Stimulated activated CD8-positive, alpha-beta memory T cell treated with anti-CD3 and anti-CD28 coated beads, Interleukin-15, amount 100 ng/mL, for 24 hours (primary cell): ENCODE measurements around the gene SCFD2.
"Not testable (repeated sequence)": the region's sequence is repeated elsewhere in the genome, so short reads cannot be mapped to it uniquely, and the experiment has no call there.

Experiments
- DNase-seq: peaks from one replicate; pipeline ENCODE4 v3.0.0-alpha.2; 2020; ENCODE audit warnings: low read depth

SCFD2 gene

DNA sequence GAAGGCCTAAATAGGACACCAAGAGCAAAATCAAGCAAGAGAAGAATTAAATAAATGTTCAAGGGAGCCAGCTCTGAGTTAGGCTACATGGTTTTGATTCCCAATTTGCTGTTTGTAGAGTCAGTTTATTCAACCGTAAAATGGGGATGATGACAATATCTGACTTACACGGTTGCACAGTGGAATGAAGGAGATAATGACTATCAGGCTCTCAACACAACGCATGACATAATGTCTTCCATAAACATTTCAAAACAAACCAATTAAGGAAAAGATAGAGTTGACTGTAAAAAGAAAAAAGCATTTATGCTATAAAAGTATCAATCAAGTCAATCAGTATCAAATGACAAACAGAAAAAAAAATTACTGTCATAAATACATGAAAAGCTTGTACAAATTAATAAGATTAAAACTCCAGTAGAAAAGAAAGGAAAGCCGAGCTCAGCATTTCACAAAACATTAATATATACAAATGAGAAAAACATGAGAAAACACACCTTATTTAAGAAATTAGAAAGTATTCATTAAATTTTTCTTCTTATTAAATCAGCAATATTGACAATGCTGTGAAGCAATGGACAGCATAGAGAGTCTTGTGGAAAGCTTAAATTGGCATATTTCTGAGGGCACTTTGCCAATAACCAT, 179.0 kb downstream of the SCFD2 start:
- no peak for DNase-seq

DNA sequence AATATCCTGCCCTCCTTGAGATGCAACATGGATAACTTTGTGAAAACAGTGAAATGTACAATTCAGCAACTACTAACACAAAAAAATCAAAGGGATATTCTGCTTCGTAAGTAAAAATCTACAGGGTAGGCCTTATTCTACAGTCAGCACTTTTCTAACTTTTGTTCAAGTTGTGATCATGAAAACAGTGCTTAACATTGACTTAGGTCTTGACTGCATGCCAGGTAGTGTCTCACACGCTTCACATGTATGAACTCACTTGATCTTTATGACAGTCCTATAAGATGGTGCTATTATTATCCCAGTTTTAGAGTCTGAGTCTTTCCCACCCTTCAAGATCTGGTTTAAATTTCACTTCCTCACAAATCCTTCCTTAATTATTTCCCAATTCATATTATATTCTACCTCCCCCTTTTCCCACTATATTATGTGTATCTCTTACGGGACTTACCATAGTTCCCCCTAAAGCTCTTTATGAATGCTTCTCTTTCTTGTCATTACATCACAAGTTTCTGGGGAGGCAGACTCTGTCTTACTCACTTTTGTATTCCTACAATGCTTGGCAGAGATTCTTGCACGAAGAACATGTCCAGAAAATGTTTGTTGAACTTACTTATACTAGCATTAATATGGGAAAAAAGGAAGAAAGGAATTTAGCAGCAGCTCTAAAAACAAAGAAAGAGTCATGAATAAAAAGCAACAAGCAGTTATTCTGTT, 179.8 kb downstream of the SCFD2 start:
- DNase-seq: no peak

- DNase-seq: no peak
Measured at GRCh38 chr4:53183754-53184153, 182.1 kb downstream of the SCFD2 start.

DNA sequence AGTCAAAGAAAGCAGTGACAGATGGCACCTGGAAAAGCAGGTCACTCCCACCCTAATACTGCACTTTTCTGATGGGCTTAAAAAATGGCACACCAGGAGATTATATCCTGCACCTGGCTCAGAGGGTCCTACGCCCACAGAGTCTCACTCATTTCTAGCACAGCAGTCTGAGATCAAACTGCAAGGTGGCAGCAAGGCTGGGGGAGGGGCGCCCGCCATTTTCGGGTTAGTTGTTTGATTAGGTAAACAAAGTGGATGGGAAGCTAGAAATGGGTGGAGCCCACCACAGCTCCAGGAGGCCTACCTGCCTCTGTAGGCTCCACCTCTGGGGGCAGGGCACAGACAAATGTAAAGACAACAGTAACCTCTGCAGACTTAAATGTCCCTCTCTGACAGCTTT, 188.1 kb downstream of the SCFD2 start:
- DNase-seq: not testable (repeated sequence)

DNA sequence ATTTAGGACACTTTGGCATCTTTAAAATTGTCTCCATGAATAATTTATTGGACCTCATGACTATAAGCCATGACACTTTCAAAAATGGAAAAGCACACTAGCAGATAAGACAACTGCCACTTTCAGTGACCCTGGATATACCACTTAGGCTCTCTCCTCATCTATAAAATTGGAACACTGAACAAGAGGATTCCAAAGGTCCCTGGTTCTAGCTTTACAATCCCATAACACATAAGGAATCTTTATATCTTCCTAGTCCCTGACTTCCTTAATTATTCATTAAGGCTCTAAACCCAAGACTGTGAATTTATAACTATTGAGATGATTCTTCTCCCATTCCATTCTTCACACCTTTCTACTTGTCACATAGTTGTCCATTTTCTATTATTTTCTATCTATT, 190.2 kb downstream of the SCFD2 start:
- no peak for DNase-seq

- DNase-seq: no peak
Measured at GRCh38 chr4:53174823-53175222, 191.0 kb downstream of the SCFD2 start.

DNA sequence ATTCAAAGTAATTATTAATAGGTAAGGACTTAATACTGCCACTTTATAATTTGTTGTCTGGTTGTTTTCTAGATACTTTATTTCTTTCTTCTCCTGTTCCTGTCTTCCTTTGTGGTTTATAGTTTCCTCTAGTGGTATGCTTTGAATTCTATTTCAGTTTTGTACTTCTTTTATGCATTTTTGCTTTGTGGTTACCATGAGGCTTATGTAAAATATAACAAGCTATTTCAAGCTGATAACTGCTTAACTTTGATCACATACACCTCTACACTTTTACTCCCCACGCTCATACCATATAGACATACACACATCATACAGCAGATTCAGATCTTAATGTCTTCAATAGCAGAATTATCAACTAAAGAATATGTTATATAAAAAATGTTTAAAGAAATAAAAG, 192.3 kb downstream of the SCFD2 start:
- DNase-seq: no peak

- DNase-seq: no peak
Measured at GRCh38 chr4:53171797-53172196, 194.1 kb downstream of the SCFD2 start.

- DNase-seq: no peak
Measured at GRCh38 chr4:53169695-53170617, 195.9 kb downstream of the SCFD2 start.

GRCh38 chr4:53168228-53168627, 197.6 kb downstream of the SCFD2 start:
- no peak for DNase-seq

DNA sequence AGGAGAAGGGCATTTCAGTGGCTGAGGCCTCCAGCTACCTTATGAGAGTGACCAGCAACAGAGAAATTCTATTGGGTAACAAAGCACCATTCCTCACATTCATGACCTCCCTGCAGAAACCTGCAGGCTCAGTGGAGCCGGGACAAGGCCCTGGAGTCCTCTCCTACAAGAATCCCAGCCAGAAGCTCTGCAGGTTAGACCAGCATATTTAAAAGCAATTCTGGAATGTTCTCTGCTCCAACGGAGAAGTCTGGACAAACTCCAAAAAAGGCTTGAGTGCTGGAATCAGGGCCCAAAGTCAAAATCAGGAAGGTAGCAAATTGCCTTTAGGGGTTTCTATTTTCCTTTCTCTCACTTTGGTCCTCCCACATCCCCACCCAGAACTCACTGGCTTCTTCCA, 202.9 kb downstream of the SCFD2 start:
- DNase-seq: no peak

DNA sequence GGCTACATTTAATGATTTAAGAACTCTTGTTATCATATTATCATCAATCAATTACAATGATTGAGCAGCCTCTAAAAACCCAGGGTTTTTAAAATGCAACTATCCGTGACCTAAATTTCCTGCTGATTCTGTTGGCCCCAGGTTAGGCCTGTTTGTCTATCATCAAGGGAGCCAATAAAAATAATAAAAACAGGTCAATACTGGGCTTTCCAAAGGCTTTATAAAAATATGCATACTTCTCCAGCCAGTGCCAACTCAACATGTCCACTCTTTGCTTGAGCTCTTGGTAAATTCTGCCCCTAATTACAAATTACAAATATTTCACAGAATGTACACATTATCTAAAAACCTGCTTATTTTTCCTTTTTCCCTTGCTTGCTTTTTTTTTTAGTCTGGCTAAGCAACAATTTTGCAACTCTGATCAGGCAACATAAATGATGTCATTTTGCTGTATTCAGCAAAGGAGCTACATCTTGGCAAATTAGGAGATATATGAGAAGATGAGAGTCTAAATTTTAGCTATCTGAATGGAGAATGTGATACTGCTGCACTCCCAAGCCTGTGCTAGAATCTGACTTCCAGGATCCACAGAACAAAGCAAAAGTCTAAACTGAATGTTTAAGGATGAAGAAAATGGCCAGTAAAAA, 204.0 kb downstream of the SCFD2 start:
- no peak for DNase-seq

DNA sequence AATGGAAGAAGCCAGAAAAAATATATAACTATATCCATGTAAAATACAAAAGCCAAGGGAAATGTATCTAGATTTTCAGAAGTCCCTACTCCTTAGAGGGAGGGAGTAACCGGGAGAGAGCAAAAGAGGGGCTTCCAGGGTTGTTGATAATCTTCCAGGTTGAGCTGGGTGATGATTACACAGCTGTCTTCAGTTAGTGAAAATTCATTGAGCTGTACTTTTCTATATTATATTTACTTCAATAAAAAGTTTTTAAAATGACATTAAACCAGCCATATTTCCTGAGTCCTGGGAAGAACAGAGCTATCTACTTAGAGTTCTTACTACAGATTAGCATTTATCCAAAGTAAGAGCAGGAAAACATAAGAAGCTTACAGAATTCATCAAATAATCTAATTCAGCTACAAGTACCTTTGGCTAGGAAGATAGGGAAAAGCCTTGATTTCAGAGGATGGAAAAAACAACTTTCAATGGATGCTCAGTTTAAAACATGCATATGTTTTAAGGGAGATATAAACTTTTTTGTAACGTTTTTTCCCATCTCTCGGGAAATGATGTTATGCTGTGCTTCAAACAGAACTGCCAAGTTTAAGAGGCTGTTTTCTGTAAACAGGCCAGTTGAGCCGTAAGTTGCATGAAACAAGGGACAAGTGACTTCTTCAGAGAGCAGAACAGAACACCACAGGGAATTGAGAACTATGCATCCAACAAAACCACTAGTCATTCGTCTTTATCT, 204.6 kb downstream of the SCFD2 start:
- no peak for DNase-seq

- DNase-seq: no peak
Measured at GRCh38 chr4:53156896-53157295, 209.0 kb downstream of the SCFD2 start.

DNA sequence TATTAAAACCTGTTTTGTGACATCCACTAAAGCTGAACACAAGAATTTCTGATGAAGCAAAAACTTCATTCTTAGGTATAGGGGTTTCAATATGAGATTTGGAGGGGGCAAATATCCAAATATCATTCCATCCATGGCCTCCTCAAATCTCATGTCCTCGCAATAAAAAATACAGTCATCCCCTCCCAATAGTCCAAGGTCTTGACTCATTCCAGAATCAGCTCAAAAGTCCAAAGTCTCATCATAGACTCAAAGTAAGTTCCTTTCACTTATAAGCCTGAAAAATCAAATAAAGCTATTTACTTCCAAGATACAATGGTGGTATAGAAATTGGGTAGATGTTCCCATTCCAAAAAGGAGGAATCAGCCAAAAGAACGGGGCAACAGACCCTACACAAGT, 213.4 kb downstream of the SCFD2 start:
- no peak for DNase-seq

DNA sequence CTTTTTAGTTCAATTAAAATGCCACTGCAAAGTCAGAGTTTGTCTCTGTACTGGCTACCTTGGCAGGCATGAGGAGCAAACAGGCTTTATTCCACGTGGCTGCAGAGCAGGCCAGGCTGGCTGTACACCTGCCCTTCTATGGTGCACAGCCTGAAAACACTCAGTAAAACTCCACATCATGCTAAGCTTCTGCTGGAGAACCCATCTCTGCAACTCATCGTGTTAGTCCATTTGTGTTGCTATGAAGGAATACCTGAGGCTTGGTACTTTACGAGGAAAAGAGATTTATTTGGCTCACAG, 214.4 kb downstream of the SCFD2 start:
- DNase-seq: no peak

DNA sequence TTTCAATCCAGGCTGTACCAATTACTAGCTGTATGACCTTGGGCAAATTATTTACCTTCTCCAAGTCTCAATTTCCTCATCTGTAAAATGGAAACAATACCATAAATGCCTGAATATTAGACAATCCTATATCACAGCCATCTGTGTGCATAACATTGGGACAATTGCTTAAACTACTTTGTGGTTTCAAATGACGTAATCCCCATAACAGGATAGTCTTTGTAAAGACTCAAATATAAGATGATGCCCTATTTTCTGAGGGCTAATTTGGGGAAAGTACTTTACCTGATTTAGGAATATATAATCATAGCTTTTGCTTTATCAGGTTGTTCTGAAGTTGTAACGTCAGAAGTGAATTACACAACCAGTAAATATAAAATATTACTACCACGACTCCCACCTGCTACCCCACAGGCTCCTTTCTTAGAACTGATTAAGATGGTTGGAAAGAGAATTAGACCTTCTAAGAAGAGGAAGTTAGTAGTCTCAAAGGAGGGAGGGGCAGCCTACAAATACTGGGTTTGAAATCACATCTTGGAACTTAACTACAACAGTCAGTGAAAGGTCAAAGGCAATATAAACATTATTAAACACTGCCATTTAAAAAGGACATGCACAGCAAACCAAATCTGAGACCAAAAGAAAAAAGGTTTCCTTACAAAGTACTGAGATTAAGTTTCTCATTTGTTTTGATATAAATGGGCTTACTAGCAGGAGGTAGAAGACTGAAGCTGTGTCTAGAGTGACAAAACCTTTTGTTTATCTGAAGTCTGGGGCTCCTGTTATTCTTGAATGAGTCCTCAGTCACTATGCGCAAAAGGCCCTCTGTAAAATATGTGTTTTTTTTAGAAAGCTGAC, 215.0 kb downstream of the SCFD2 start:
- no peak for DNase-seq

DNA sequence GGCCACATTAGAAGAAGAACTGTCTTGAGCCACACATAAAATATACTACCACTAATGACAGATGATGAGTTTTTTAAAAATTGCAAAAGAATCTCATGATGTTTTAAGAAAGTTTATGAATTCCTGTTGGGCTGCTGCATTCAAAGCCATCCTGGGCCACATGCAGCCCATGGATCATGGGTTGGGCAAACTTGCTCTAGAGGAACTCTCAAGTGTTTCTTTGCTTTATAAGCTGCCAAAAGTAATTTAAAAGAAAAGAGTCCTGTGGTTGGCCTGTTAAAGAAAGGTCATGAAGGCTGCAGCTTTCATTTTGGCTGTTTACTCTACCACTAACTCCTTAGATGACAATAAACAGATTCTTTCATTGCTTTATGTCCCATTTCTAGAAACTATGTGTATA, 218.2 kb downstream of the SCFD2 start:
- no peak for DNase-seq

GRCh38 chr4:53147197-53147596, 218.7 kb downstream of the SCFD2 start:
- no peak for DNase-seq

DNA sequence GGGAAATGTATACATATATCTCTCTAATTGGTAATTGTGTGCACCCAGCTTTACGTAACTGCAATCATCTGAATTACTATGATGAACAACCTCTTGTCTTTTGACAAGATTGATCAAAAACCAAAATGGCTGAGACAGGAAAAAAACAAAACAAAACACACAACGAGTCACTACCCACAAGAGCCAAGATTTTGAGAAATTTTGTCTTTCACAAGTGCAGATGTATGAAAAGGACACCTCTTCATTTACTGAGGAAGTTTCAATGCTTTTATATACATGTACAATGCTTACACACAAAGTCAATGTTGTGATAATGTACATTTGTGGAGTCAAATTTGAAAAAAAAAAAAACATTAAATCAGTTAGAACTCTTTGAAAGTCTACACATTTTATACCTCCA, 224.6 kb downstream of the SCFD2 start:
- DNase-seq: no peak

DNA sequence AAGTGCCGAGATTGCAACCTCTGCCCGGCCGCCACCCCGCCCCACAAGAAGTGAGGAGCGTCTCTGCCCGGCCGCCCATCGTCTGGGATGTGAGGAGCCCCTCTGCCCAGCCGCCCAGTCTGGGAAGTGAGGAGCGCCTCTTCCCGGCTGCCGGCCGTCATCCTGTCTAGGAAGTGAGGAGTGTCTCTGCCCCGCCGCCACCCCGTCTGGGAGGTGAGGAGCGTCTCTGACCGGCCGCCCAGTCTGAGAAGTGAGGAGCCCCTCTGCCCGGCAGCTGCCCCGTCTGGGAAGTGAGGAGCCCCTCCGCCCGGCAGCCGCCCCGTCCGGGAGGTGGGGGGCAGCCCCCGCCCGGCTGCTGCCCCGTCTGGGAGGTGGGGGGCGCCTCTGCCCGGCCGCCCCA, 226.6 kb downstream of the SCFD2 start:
- DNase-seq: not testable (repeated sequence)
